K562 (cell line): ENCODE data around the gene TXNL4A. TPM values are rescaled to one million over a fixed set of nuclear protein-coding genes. Genes with fewer than 3 reads are reported as not detected.

Experiments
- ATAC-seq: fragments of 200-7000 bp; cut with Tn5 transposase; 3 replicates; pipeline ENCODE4 v1.9.1; 2020; ENCODE audit warnings: moderate library complexity
- BruUV-seq: library from RNA; stranded (reverse); fragments of 400-500 nt; replicated peaks from 2 replicates; lab custom pipeline; 2021; lab: Mats Ljungman, UMichigan
- CTCF ChIA-PET: fragments of 300-600 bp; formaldehyde crosslinking; extraction: SDS; loops from one replicate; lab custom pipeline; 2021; ENCODE audit warnings: low intra/inter-chr PET ratio; lab: Yijun Ruan, JAX
- POLR2A ChIA-PET: fragments of 300-600, 350-650 bp; sonication (Branson Sonifier 250); formaldehyde crosslinking; extraction: SDS; loops from one replicate; lab custom pipeline; 2021; ENCODE audit warnings: antibody characterized with exemption, inconsistent platforms; lab: Yijun Ruan, JAX
- DNase-seq, 4 experiments: peaks; one replicate each; pipeline versions ENCODE4 v3.0.0 to v3.0.0-alpha.2; 2011 to 2018; ENCODE audit warnings: low spot score in 3 of 4, mixed read lengths in 3 of 4; ENCODE audit errors: extremely low read depth in 1 of 4
- FAIRE-seq: peaks from 2 replicates; lab custom pipeline; 2011; peaks lifted over from hg19 to GRCh38; lab: Jason Lieb, UNC
- H2AFZ ChIP-seq: 2 replicates; pipeline ENCODE4 v1.6.0; 2011; ENCODE audit warnings: low read depth, low read length, control low read depth, inconsistent platforms
- H3K27ac ChIP-seq: fragments of 200-600 bp; 3 replicates; pipeline ENCODE4 v1.8.0; 2011; ENCODE audit warnings: low read depth, mild to moderate bottlenecking, control low read depth, inconsistent platforms, low read length, moderate library complexity, mixed read lengths; ENCODE audit errors: extremely low read depth
- H3K27me3 ChIP-seq, 2 experiments: fragments of 300-600 bp in 1 of 2; 2 replicates in 1 of 2; 3 replicates in 1 of 2; pipeline versions ENCODE4 v1.6.0 to v1.8.0; 2011; ENCODE audit warnings: inconsistent platforms in 2 of 2, low read length in 2 of 2, mild to moderate bottlenecking in 1 of 2, mixed read lengths in 1 of 2, moderate library complexity in 1 of 2; ENCODE audit not compliant: control insufficient read depth in 2 of 2, insufficient read depth in 2 of 2
- H3K36me3 ChIP-seq: fragments of 300-600 bp; 3 replicates; pipeline ENCODE4 v1.8.0; 2011; ENCODE audit warnings: mild to moderate bottlenecking, low read length, inconsistent platforms; ENCODE audit not compliant: control insufficient read depth, insufficient read depth
- H3K4me1 ChIP-seq, 2 experiments: fragments of 200-600 bp in 1 of 2; replicated peaks in 1 of 2; 2 replicates in 1 of 2; 3 replicates in 1 of 2; pipeline versions ENCODE4 v1.5.1 to v1.8.0; 2011; ENCODE audit warnings: inconsistent platforms in 2 of 2, low read length in 2 of 2, mild to moderate bottlenecking in 1 of 2, mixed read lengths in 1 of 2, moderate library complexity in 1 of 2; ENCODE audit not compliant: control insufficient read depth in 2 of 2, insufficient read depth in 2 of 2
- H3K4me2 ChIP-seq: 2 replicates; pipeline ENCODE4 v1.6.1; 2011; ENCODE audit warnings: low read length, control low read depth, inconsistent platforms, mixed read lengths; ENCODE audit not compliant: insufficient read depth
- H3K4me3 ChIP-seq: fragments of 200-600 bp; sonication (generic), shearing (Covaris generic); 2 replicates; pipeline ENCODE4 v1.5.1; 2016; ENCODE audit warnings: control low read depth, inconsistent platforms
- H3K79me2 ChIP-seq: fragments of 200-600 bp; 3 replicates; pipeline ENCODE4 v1.8.0; 2011; ENCODE audit warnings: low read length, inconsistent platforms; ENCODE audit not compliant: control insufficient read depth, insufficient read depth
- H3K9ac ChIP-seq, 2 experiments: 2 replicates each; pipeline versions ENCODE4 v1.6.0 to v1.6.1; 2011; ENCODE audit warnings: low read depth in 2 of 2, low read length in 2 of 2, control low read depth in 1 of 2, inconsistent platforms in 1 of 2, mild to moderate bottlenecking in 1 of 2, mixed read lengths in 1 of 2; ENCODE audit not compliant: insufficient read depth in 1 of 2
- H3K9me1 ChIP-seq: one replicate; pipeline ENCODE4 v1.6.0; 2011; ENCODE audit warnings: inconsistent platforms, mild to moderate bottlenecking, low read length, moderate library complexity; ENCODE audit not compliant: control insufficient read depth, insufficient read depth
- H3K9me3 ChIP-seq: replicated peaks from 2 replicates; pipeline ENCODE4 v1.5.1; 2011; ENCODE audit warnings: low read depth, low read length, inconsistent platforms; ENCODE audit not compliant: control insufficient read depth, insufficient read depth
- H4K20me1 ChIP-seq: replicated peaks from 2 replicates; pipeline ENCODE4 v1.6.1; 2011; ENCODE audit warnings: low read length, inconsistent platforms, mixed read lengths; ENCODE audit not compliant: control insufficient read depth, insufficient read depth
- CTCFL ChIP-seq: IDR thresholded peaks from 2 replicates; pipeline ENCODE4 v1.6.1; 2011; ENCODE audit warnings: borderline replicate concordance, low read depth, mild to moderate bottlenecking, moderate library complexity, low read length; ENCODE audit not compliant: insufficient read depth, poor library complexity, severe bottlenecking
- ETS2 ChIP-seq: IDR thresholded peaks from 2 replicates; pipeline ENCODE4 v1.6.1; 2016; ENCODE audit warnings: borderline replicate concordance, missing genetic modification characterization, mild to moderate bottlenecking, moderate library complexity, missing compliant biosample characterization; ENCODE audit not compliant: poor library complexity, severe bottlenecking
- HDGF ChIP-seq: fragments of 450-650 bp; IDR thresholded peaks from 2 replicates; pipeline ENCODE4 v1.6.1; 2016
- NCOA6 ChIP-seq: fragments of 450-650 bp; IDR thresholded peaks from 2 replicates; pipeline ENCODE4 v1.6.1; 2017; ENCODE audit warnings: mild to moderate bottlenecking
- NR2F6 ChIP-seq: fragments of 450-650 bp; formaldehyde crosslinking; IDR thresholded peaks from 2 replicates; pipeline ENCODE4 v1.4.0; 2020; ENCODE audit warnings: mild to moderate bottlenecking
- RBFOX2 ChIP-seq: fragments of 200-400 bp; formaldehyde crosslinking; IDR thresholded peaks from 2 replicates; pipeline ENCODE4 v1.6.1; 2017; ENCODE audit warnings: low read depth, mild to moderate bottlenecking, low read length, moderate library complexity
- SMAD3 ChIP-seq: fragments of 450-650 bp; formaldehyde crosslinking; conservative IDR thresholded peaks from 2 replicates; pipeline ENCODE4 v1.4.0; 2020; ENCODE audit warnings: mild to moderate bottlenecking
- YBX1 ChIP-seq: fragments of 450-650 bp; IDR thresholded peaks from 2 replicates; pipeline ENCODE4 v1.7.1; 2016; ENCODE audit warnings: mild to moderate bottlenecking
- ZC3H4 ChIP-seq: sonication (generic); formaldehyde crosslinking; IDR thresholded peaks from 2 replicates; pipeline ENCODE4 v1.9.0; 2021; ENCODE audit warnings: missing genetic modification reagents, borderline replicate concordance
- ZC3H8 ChIP-seq: fragments of 450-650 bp; IDR thresholded peaks from 2 replicates; pipeline ENCODE4 v1.6.1; 2017
- ZNF174 ChIP-seq: fragments of 250-450 bp; sonication (Bioruptor Pico); IDR thresholded peaks from 2 replicates; pipeline ENCODE4 v1.4.0; 2020; ENCODE audit warnings: mild to moderate bottlenecking
- ZNF263 ChIP-seq: sonication (generic); formaldehyde crosslinking; IDR thresholded peaks from 2 replicates; pipeline ENCODE4 v1.8.0; 2022; ENCODE audit warnings: mild to moderate bottlenecking, missing genetic modification reagents, borderline replicate concordance
- ZNF707 ChIP-seq: fragments of 250-450 bp; sonication (Bioruptor Pico); conservative IDR thresholded peaks from 2 replicates; pipeline ENCODE4 v1.8.0; 2022; ENCODE audit warnings: inconsistent platforms, mild to moderate bottlenecking, moderate library complexity
- ZNF830 ChIP-seq: fragments of 250-450 bp; sonication (Bioruptor Pico); IDR thresholded peaks from 2 replicates; pipeline ENCODE4 v1.5.0; 2021; ENCODE audit warnings: mild to moderate bottlenecking
- WGBS: fragments of 100-300 bp; shearing (Covaris generic); methylation state at CpG from one replicate; pipeline ENCODE4 v1.1.6; 2016; ENCODE audit warnings: low coverage, mixed read lengths; ENCODE audit not compliant: insufficient coverage; ENCODE audit errors: missing lambda C conversion rate; 5-methylcytosine and 5-hydroxymethylcytosine counted together
- in situ Hi-C: fragments of 300-500 bp; cut with MboI; formaldehyde crosslinking; loops from 4 replicates; pipeline ENCODE4 v1.15.0; 2018; ENCODE audit warnings: inconsistent platforms, mixed read lengths
- intact Hi-C: fragments of 100-400 bp; cut with micrococcal nuclease; formaldehyde crosslinking; loops from 2 replicates; pipeline ENCODE4 v1.14.2; 2022
- polyA plus RNA-seq, 8 experiments: library from polyadenylated mRNA; depleted of rRNA in 4 of 8; stranded (reverse) in 5 of 8; unstranded in 3 of 8; fragments of >200 nt; fragmentation: Nextera tagmentation in 2 of 8; fragmentation: Illumina TruSeq in 1 of 8; extraction: Ambion mirVana in 2 of 8; extraction: Trizol in 1 of 8; gene quantifications; 2 replicates each; pipeline versions ENCODE4 v1.2.1 to v1.2.3, GENCODE V29; 2011 to 2014; ENCODE audit warnings: inconsistent platforms in 1 of 8, missing spikeins in 1 of 8
- total RNA-seq, 7 experiments: library from RNA; depleted of rRNA in 6 of 7; stranded (reverse); fragments of >200 nt in 6 of 7; fragmentation: Illumina TruSeq in 2 of 7; extraction: Trizol in 2 of 7; gene quantifications; 2 replicates each; pipeline versions ENCODE4 v1.2.1 to v1.2.3, GENCODE V29; 2011 to 2021; ENCODE audit warnings: low replicate concordance in 1 of 7

TXNL4A gene
- total and polyA plus RNA-seq, 9 of the 15 experiments (the other 6 are each of a cell fraction or from before 2014, with no cell fraction given): 27.0 to 132 (median 87.5) TPM

- DNase-seq (no peak), ATAC-seq (no peak), FAIRE-seq (no peak)
- ChIA-PET POLR2A (no interaction called here), CTCF (no interaction called here)
- no TSS peak for BruUV-seq
- in situ Hi-C loops (no loop called here), intact Hi-C loops (no loop called here)
- 100% methylated on average over 2 of the region's 3 CpGs for WGBS
- H3K27ac ChIP-seq: no peak overlapping the region
- no peak overlapping the region for H3K9ac ChIP-seq
- peaks cover 9 to 18% of the 10 kb centered on the region in 2 experiments; a peak in 4 of 5 replicates for H3K4me1 ChIP-seq
- no peak overlapping the region for H2AFZ ChIP-seq
- no peaks in the 10 kb centered on the region for H3K9me3 ChIP-seq
- no peak for TF ChIP-seq CTCFL
- no peak for TF ChIP-seq SMAD3 (CRISPR knock-in tag)
- TF ChIP-seq NCOA6: no peak
- TF ChIP-seq ZC3H8: no peak
- no peak for TF ChIP-seq ZNF263 (CRISPR knock-in tag)
- TF ChIP-seq ZNF707: no peak
- TF ChIP-seq ZNF174 (CRISPR knock-in tag): no peak
- TF ChIP-seq RBFOX2: no peak
- no peak for TF ChIP-seq HDGF
- TF ChIP-seq NR2F6 (CRISPR knock-in tag): no peak
- no peak for TF ChIP-seq ZNF830 (CRISPR knock-in tag)
- no peak for TF ChIP-seq YBX1
- TF ChIP-seq ZC3H4 (CRISPR knock-in tag): no peak
- no peak for TF ChIP-seq ETS2 (tag)
- H3K4me3 ChIP-seq: no peak overlapping the region
- H3K36me3 ChIP-seq: peaks cover 77% of the 10 kb centered on the region
- H3K27me3 ChIP-seq: no peaks in the 10 kb centered on the region
- no peaks in the 10 kb centered on the region for H3K9me1 ChIP-seq
- H3K79me2 ChIP-seq: peaks cover 53% of the 10 kb centered on the region
- peaks cover 30% of the 10 kb centered on the region for H4K20me1 ChIP-seq
- H3K4me2 ChIP-seq: no peak overlapping the region
Measured at GRCh38 chr18:79972720-79973119, 15.6 kb downstream of the TXNL4A start.
